Skeletal muscle tissue (tissue), 5 donors: Measurements from ENCODE around the gene AZGP1. TPM values are rescaled to one million over a fixed set of nuclear protein-coding genes. Genes with fewer than 3 reads are reported as not detected.
A peak's percentile ranks its signal among the peaks of the same experiment; 100 is the strongest.

Experiments
- H3K27ac ChIP-seq: one replicate; pipeline ENCODE4 v1.7.0; 2013; ENCODE audit warnings: mild to moderate bottlenecking, low read depth, low read length, inconsistent platforms
- H3K27me3 ChIP-seq, 3 donors: one replicate each; pipeline ENCODE4 v1.7.0; 2013; ENCODE audit warnings: low read length in 3 of 3; ENCODE audit not compliant: control insufficient read depth in 3 of 3, insufficient read depth in 3 of 3
- H3K36me3 ChIP-seq, 3 donors: one replicate each; pipeline ENCODE4 v1.7.0; 2013; ENCODE audit warnings: low read length in 3 of 3; ENCODE audit not compliant: control insufficient read depth in 3 of 3, insufficient read depth in 3 of 3
- H3K4me1 ChIP-seq, 3 donors: one replicate each; pipeline ENCODE4 v1.7.0; 2013; ENCODE audit warnings: low read length in 3 of 3, mild to moderate bottlenecking in 3 of 3; ENCODE audit not compliant: control insufficient read depth in 3 of 3, insufficient read depth in 3 of 3
- H3K4me3 ChIP-seq, 3 donors: one replicate each; pipeline ENCODE4 v1.7.0; 2013; ENCODE audit warnings: low read length in 3 of 3
- H3K9ac ChIP-seq, 3 donors: one replicate each; pipeline ENCODE4 v1.7.0; 2013; ENCODE audit warnings: low read length in 3 of 3, mild to moderate bottlenecking in 3 of 3, moderate library complexity in 2 of 3, low read depth in 1 of 3
- H3K9me3 ChIP-seq, 3 donors: one replicate each; pipeline ENCODE4 v1.7.0; 2013; ENCODE audit warnings: low read length in 3 of 3; ENCODE audit not compliant: control insufficient read depth in 3 of 3
- small RNA-seq: library from RNA; depleted of rRNA; stranded (forward); fragments of <200 nt; gene quantifications from one replicate; pipeline ENCODE3, GENCODE V24; 2014
- total RNA-seq: library from RNA; depleted of rRNA; stranded (reverse); fragments of >200 nt; gene quantifications from one replicate; pipeline ENCODE4 v1.2.3, GENCODE V29; 2014
- donor health status: Osteomylitis.

Gene AZGP1
- total RNA-seq, 1 donor from 2014 or later, result 9.4 TPM

DNA sequence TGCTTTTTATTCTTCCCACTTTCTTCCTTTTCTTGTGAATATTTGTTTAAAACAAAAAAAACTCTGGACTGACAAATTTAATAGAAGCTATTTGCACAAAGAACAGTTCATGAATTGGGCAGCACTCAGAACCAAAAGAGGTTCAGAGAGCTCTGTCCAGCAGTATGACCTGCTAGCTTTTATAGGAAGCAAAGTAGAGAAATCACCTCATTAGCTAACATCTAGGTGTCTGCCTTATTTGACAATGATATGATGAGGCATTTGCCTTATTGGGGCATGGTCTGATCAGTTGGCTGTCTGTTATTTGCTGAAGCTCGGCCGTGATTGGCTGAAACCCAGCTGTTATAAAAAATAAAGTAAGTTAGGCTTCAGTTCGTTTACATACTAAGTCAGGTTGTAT lies 55.7 kb downstream of the AZGP1 start:
- H3K27ac ChIP-seq, result peak overlapping the region; percentile 82
- no peaks in the 10 kb centered on the region for H3K9me3 ChIP-seq
- peaks cover 4 to 21% (median 11%) of the 10 kb centered on the region in 3 donors for H3K36me3 ChIP-seq
- peak overlapping the region in 2 of 3 donors; percentile 84 to 86 for H3K9ac ChIP-seq
- no peaks in the 10 kb centered on the region for H3K27me3 ChIP-seq
- H3K4me1 ChIP-seq, result peaks cover 17 to 25% (median 24%) of the 10 kb centered on the region in 3 donors
- H3K4me3 ChIP-seq, result peak overlapping the region; percentile 84 to 92 (median 85)

DNA sequence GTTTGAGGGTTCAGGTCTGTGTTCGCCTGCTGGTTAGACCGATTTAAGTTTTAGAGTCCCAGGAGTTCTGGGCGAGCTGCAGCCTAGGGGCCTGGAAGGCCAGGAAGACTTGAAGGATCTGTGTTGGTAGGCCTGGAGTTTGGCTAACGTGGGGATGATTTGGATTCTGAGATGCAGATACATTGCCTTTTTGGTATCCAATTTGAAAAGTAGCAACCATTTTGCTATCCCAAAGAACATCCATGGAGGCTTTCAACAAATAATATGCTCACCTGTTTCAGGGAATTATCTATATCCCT lies 56.1 kb downstream of the AZGP1 start:
- H3K4me1 ChIP-seq, result peaks cover 17 to 25% (median 24%) of the 10 kb centered on the region in 3 donors

DNA sequence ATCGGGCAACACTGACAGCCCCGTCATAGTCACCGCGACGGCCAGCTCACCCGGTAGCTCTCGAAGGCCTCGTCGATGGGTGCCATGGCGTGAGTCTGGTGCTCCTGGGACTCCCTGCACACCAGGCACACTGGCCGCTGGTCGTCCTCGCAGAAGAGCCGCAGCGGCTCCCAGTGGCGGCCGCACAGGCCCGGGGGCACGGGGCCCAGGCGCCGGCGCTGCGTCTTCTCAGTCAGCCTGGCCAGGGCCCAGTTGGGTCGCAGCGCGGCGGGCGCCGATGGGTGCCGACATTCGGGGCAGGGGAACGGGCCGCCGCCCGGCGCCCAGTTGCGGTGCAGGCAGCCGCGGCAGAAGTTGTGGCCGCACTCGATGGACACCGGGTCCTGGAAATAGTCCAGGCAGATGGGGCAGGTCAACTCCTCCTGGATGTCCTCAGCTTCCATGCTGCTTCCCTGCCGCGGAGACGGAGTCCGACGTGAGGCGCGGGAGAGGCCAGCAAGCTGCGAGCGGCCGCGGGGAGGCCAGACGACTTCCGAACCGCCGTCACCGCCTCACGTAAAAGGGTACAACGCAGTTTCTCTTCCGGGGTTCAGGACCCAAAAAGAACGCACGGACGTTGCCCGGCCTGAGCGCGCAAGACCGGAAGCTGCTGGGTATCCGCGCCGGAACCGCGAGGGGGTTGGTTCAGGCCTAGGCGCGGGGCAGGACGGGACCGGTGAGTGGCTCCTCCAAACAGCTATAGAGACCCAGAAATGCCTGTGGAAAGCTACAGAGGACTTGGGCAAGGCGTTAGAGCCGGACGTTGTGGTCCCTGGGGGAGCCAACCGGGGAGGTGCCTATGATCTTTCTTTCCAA lies 56.6 kb downstream of the AZGP1 start, which contains the start of gene TRIM4:
Gene TRIM4, minus strand, starts transcription at position 572 of the 855 bp plus-strand sequence. Its CDS starts 129 bp downstream, at position 443.
- H3K27ac ChIP-seq, result peak within 1 kb of the TSS; percentile 82
- H3K4me1 ChIP-seq, result peaks cover 17 to 25% (median 24%) of the 10 kb centered on the region in 3 donors
- H3K4me3 ChIP-seq, result peak within 1 kb of the TSS; percentile 84 to 92 (median 85)
- peak within 1 kb of the TSS; percentile 84 to 95 (median 86) for H3K9ac ChIP-seq
- peaks cover 4 to 22% (median 11%) of the 10 kb centered on the region in 3 donors for H3K36me3 ChIP-seq
- no peaks in the 10 kb centered on the region for H3K27me3 ChIP-seq
- no peaks in the 10 kb centered on the region for H3K9me3 ChIP-seq

More for the DNA sequence above, 56.1 kb downstream of the AZGP1 start:
- H3K9me3 ChIP-seq, result no peaks in the 10 kb centered on the region
- H3K27me3 ChIP-seq, result no peaks in the 10 kb centered on the region
- H3K36me3 ChIP-seq, result peaks cover 4 to 22% (median 11%) of the 10 kb centered on the region in 3 donors
- peak overlapping the region; percentile 84 to 92 (median 85) for H3K4me3 ChIP-seq
- H3K27ac ChIP-seq, result peak overlapping the region; percentile 82
- peak overlapping the region; percentile 84 to 95 (median 86) for H3K9ac ChIP-seq

Small RNA genes within 50 kb of the gene (small RNA-seq; reads per million reads assigned to genes)
- gene RF00019, result not detected
- not detected for gene RF00561

Other genes starting within 250 kb of the AZGP1 start
- gene CYP3A7, start 240.8 kb downstream of the AZGP1 start, total RNA-seq, result 0.52 TPM
- not detected for gene CYP3A4, start 191.8 kb downstream of the AZGP1 start, total RNA-seq
- not detected for gene CYP3A43, start 148.0 kb downstream of the AZGP1 start, total RNA-seq
- not detected for gene OR2AE1, start 99.0 kb downstream of the AZGP1 start, total RNA-seq
- gene TRIM4, start 56.5 kb downstream of the AZGP1 start, total RNA-seq, result 15.1 TPM
- gene GJC3, start 46.4 kb downstream of the AZGP1 start, total RNA-seq, result 1.0 TPM
- 32.9 TPM for gene ZKSCAN1, start 39.6 kb upstream of the AZGP1 start, total RNA-seq
- gene ZSCAN21, start 73.7 kb upstream of the AZGP1 start, total RNA-seq, result 11.5 TPM
- gene ZNF3, start 105.7 kb upstream of the AZGP1 start, total RNA-seq, result 34.4 TPM
- gene COPS6, start 112.9 kb upstream of the AZGP1 start, total RNA-seq, result 57.4 TPM
- 42.3 TPM for gene MCM7, start 125.4 kb upstream of the AZGP1 start, total RNA-seq
- 20.9 TPM for gene AP4M1, start 125.6 kb upstream of the AZGP1 start, total RNA-seq
- gene TAF6, start 143.3 kb upstream of the AZGP1 start, total RNA-seq, result 11.0 TPM
- gene CNPY4, start 143.6 kb upstream of the AZGP1 start, total RNA-seq, result 25.6 TPM
- 1.0 TPM for gene MBLAC1, start 150.9 kb upstream of the AZGP1 start, total RNA-seq
- 73.1 TPM for gene LAMTOR4, start 172.9 kb upstream of the AZGP1 start, total RNA-seq
- gene TRAPPC14, start 182.7 kb upstream of the AZGP1 start, total RNA-seq, result 2.6 TPM
- gene GAL3ST4, start 192.6 kb upstream of the AZGP1 start, total RNA-seq, result 2.1 TPM
- gene GPC2, start 201.3 kb upstream of the AZGP1 start, total RNA-seq, result 5.2 TPM
- 0.52 TPM for gene STAG3, start 201.9 kb upstream of the AZGP1 start, total RNA-seq
- gene PVRIG, start 243.9 kb upstream of the AZGP1 start, total RNA-seq, result not detected